ENCODE data around the gene MGAT4D.
"Not testable (repeated sequence)": the region's sequence is repeated elsewhere in the genome, so short reads cannot be mapped to it uniquely, and the experiment has no call there.

MGAT4D gene

DNA sequence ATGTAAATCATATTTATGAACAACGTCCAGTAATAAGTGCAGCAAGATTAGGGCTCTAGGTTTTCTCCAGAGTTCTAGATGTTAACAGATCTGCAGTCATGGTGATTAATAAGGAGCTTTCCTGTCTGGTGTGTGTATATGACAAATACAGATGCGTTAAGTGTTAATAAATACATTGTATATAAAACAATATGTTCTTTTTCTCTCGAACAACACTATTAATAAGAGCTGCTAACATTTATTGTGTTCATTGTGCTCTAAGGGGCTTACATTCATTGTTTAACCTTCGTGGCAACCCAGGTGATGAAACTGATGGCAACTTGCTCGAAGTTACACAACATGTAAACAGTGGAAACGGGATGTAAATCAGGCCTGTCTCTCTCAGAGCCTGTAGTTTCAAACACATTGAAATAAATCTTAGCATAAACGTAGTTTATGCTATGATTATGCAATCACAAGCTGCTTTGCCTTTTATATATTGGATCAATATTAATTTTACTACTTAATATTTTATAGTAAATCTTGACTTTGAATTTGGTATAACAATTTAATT is 70.1 kb downstream of the MGAT4D start:
- no peak for DNase-seq

GRCh38 chr4:140427106-140427918 is 70.8 kb downstream of the MGAT4D start, which contains the start of gene CLGN:
CLGN (minus strand) TSS chr4:140427648; CDS start chr4:140413078, 14,570 bp downstream.
- DNase-seq = peak; percentile 45 to 52

GRCh38 chr4:140426610-140427105 is 71.4 kb downstream of the MGAT4D start:
- no peak for DNase-seq

- DNase-seq = no peak
These were observed 75.0 kb downstream of the MGAT4D start for GRCh38 chr4:140423106-140423505.

DNA sequence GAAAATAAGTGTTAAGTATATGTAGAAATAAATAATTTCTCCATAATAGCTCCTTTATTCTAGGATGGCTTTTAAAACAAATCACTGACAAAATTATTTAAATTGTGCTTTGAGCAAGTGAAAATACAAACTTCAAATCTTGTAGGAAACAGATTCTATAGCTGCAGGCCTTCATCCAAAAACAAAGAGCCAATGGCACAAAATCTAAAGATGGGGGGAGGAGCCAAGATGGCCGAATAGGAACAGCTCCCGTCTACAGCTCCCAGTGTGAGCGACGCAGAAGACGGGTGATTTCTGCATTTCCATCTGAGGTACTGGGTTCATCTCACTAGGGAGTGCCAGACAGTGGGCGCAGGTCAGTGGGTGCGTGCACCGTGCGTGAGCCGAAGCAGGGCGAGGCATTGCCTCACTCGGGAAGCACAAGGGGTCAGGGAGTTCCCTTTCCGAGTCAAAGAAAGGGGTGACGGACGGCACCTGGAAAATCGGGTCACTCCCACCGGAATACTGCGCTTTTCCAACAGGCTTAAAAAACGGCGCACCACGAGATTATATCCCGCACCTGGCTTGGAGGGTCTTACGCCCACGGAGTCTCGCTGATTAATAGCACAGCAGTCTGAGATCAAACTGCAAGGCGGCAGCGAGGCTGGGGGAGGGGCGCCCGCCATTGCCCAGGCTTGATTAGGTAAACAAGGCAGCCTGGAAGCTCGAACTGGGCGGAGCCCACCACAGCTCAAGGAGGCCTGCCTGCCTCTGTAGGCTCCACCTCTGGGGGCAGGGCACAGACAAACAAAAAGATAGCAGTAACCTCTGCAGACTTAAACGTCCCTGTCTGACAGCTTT is 84.7 kb downstream of the MGAT4D start:
- DNase-seq = not testable (repeated sequence)

GRCh38 chr4:140408974-140409373 is 89.1 kb downstream of the MGAT4D start:
- DNase-seq = no peak

GRCh38 chr4:140406292-140406691 is 91.8 kb downstream of the MGAT4D start:
- no peak for DNase-seq

GRCh38 chr4:140400111-140400510 is 98.0 kb downstream of the MGAT4D start:
- DNase-seq = no peak

DNA sequence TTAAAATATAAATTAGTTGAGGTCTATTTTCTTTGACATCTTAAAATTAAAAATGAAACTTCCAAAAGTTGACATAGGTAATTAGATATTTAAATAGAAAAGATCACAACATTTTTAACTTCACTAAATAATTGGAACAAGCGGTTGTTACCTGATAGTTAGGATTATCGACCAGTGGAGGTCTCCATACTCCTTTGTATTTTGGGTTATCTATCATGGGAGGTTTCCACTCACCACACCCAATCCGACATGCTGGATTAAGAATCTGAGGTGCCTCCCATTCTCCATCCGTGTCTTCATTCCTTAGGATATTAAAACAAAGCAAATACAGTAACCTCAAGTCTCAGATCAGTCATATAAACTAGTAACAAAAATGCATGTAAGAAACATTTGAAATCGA is 102.4 kb downstream of the MGAT4D start:
- no peak for DNase-seq

Measured in NCI-H187 (cell line).